Measurements from ENCODE around the gene HDAC4. TPM values are rescaled to one million over a fixed set of nuclear protein-coding genes. Genes with fewer than 3 reads are reported as not detected.
A peak's percentile ranks its signal among the peaks of the same experiment; 100 is the strongest.

HDAC4 gene
- total and polyA plus RNA-seq, 2 of the 8 experiments (the other 6 are each of a cell fraction or from before 2014, with no cell fraction given) = 15.4 to 31.5 TPM

GRCh38 chr2:239138610-239139009, 262.2 kb downstream of the HDAC4 start:
- no peak for FAIRE-seq
- H3K27ac ChIP-seq (ENCODE audit: low read depth, low read length) = no peak overlapping the region
- H4K20me1 ChIP-seq (replicated peaks in 1 of 2; ENCODE audit: control insufficient read depth in 1 of 2, insufficient read depth in 2 of 2, low read length in 2 of 2) = peaks cover 3 to 5% of the 10 kb centered on the region in 2 experiments
- no peak overlapping the region for H4K8ac ChIP-seq (ENCODE audit: extremely low read depth, insufficient read depth, low read length)
- H3K23ac ChIP-seq (ENCODE audit: insufficient read length) = no peak overlapping the region
- no peaks in the 10 kb centered on the region for H3K27me3 ChIP-seq (replicated peaks in 1 of 4; ENCODE audit: control insufficient read depth in 3 of 4, extremely low read depth in 1 of 4, insufficient read depth in 3 of 4, low read length in 3 of 4)
- H3K18ac ChIP-seq (ENCODE audit: extremely low read depth, low read length) = no peak overlapping the region
- H3K79me2 ChIP-seq (ENCODE audit: control insufficient read depth in 1 of 2, insufficient read depth in 2 of 2, low read length in 2 of 2) = no peaks in the 10 kb centered on the region
- 83% methylated on average over 14 of the region's 15 CpGs; no CpG with 5 or more reads in 1 of the 2 experiments for WGBS, 2 experiments (ENCODE audit: extremely low coverage in 1 of 2, insufficient coverage in 1 of 2, insufficient read length in 1 of 2, insufficient replicate concordance in 2 of 2, low coverage in 1 of 2, low lambda C conversion rate in 2 of 2, missing lambda C conversion rate in 1 of 2)
- H3K56ac ChIP-seq (replicated peaks; ENCODE audit: insufficient read length, low read depth, low read length) = no peak overlapping the region
- H4K5ac ChIP-seq (ENCODE audit: insufficient read length, low read depth, low read length) = no peak overlapping the region
- H3K4ac ChIP-seq (replicated peaks; ENCODE audit: insufficient read length, low read depth, low read length) = no peak overlapping the region
- no peaks in the 10 kb centered on the region for H3K23me2 ChIP-seq (ENCODE audit: low read depth, low read length)
- DNase-seq (ENCODE audit: low read depth in 1 of 2, low spot score in 2 of 2) = no peak
- no peak overlapping the region for H4K91ac ChIP-seq (replicated peaks; ENCODE audit: insufficient read length, low read length)
- H3K4me2 ChIP-seq (ENCODE audit: insufficient read depth in 1 of 2, low read depth in 2 of 2, low read length in 2 of 2) = no peak overlapping the region
- H2BK120ac ChIP-seq (replicated peaks; ENCODE audit: low read depth, low read length) = no peak overlapping the region
- no peaks in the 10 kb centered on the region for H3K79me1 ChIP-seq (ENCODE audit: low read depth, low read length)
- no peak overlapping the region for H3K9ac ChIP-seq (replicated peaks in 1 of 4; ENCODE audit: extremely low read depth in 1 of 4, low read depth in 3 of 4, low read length in 3 of 4)
- no peak overlapping the region for H3K14ac ChIP-seq (ENCODE audit: insufficient read length)
- H3K4me1 ChIP-seq (replicated peaks in 1 of 4; ENCODE audit: control insufficient read depth in 3 of 4, insufficient read depth in 4 of 4, low read length in 3 of 4) = no peaks in the 10 kb centered on the region
- no peak overlapping the region for H2BK20ac ChIP-seq (ENCODE audit: low read length)
- CTCF ChIA-PET (ENCODE audit: partially characterized antibody) = interaction anchor here (0.6 to 2.6 kb wide), 14 partner anchors 10 to 1005 kb away, joined by 3 to 16 read pairs (median 3); no protein-coding TSS in a partner anchor
- no peak overlapping the region for H2AFZ ChIP-seq (ENCODE audit: low read length)
- no peak overlapping the region for H2BK12ac ChIP-seq (ENCODE audit: low read depth, low read length)
- H3K9me3 ChIP-seq (ENCODE audit: insufficient read depth in 2 of 2, low read depth in 1 of 2, low read length in 1 of 2) = no peaks in the 10 kb centered on the region; a peak in 1 of 4 replicates
- POLR2A ChIA-PET (ENCODE audit: partially characterized antibody) = interaction anchor here (1.5 kb wide), 1 partner anchor 19 kb away, joined by 3 read pairs; no protein-coding TSS in a partner anchor
- H2BK5ac ChIP-seq (ENCODE audit: low read depth, low read length) = no peak overlapping the region
- no peak overlapping the region for H2BK15ac ChIP-seq (ENCODE audit: low read length)
- peaks cover 2 to 14% (median 8%) of the 10 kb centered on the region in 4 experiments; a peak in 6 of 8 replicates for H3K36me3 ChIP-seq (ENCODE audit: control insufficient read depth in 2 of 4, insufficient read depth in 4 of 4, low read length in 3 of 4)
- TF ChIP-seq RAD21 (IDR thresholded peaks at IDR 0.05 in 1 of 2, conservative IDR thresholded peaks at IDR 0.05 in 1 of 2; ENCODE audit: low read depth in 2 of 2, low read length in 2 of 2) = peak; percentile 6 to 24; a peak in 1 of 4 replicates
- no peak for TF ChIP-seq POLR2AphosphoS5 (IDR thresholded peaks at IDR 0.05; ENCODE audit: low read depth, low read length)
- TF ChIP-seq, protein P1, sequence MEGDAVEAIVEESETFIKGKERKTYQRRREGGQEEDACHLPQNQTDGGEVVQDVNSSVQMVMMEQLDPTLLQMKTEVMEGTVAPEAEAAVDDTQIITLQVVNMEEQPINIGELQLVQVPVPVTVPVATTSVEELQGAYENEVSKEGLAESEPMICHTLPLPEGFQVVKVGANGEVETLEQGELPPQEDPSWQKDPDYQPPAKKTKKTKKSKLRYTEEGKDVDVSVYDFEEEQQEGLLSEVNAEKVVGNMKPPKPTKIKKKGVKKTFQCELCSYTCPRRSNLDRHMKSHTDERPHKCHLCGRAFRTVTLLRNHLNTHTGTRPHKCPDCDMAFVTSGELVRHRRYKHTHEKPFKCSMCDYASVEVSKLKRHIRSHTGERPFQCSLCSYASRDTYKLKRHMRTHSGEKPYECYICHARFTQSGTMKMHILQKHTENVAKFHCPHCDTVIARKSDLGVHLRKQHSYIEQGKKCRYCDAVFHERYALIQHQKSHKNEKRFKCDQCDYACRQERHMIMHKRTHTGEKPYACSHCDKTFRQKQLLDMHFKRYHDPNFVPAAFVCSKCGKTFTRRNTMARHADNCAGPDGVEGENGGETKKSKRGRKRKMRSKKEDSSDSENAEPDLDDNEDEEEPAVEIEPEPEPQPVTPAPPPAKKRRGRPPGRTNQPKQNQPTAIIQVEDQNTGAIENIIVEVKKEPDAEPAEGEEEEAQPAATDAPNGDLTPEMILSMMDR (IDR thresholded peaks at IDR 0.05; ENCODE audit: control extremely low read depth in 1 of 3, insufficient read depth in 1 of 3, low read depth in 1 of 3, low read length in 3 of 3) = peak in 2 of 3 experiments; percentile 15 to 39; a peak in 2 of 4 replicates
- H3K4me3 ChIP-seq (ENCODE audit: extremely low read depth in 1 of 4, insufficient read depth in 2 of 4, low read depth in 3 of 4, low read length in 4 of 4) = no peak overlapping the region
- H2AK5ac ChIP-seq (ENCODE audit: low read depth, low read length) = no peak overlapping the region

Measured in H1 (cell line).